OCI-LY7 (cell line): ENCODE data around the gene NVL. TPM values are rescaled to one million over a fixed set of nuclear protein-coding genes. Genes with fewer than 3 reads are reported as not detected.

Experiments used
- BruUV-seq: library from RNA; stranded (reverse); fragments of 400-500 nt; replicated peaks from 2 replicates; lab custom pipeline; 2021; lab: Mats Ljungman, UMichigan
- CTCF ChIA-PET: fragments of 300-600 bp; sonication (Branson Sonifier 250); formaldehyde crosslinking; loops from one replicate; lab custom pipeline; 2022; ENCODE audit warnings: antibody characterized with exemption; ENCODE audit not compliant: unreplicated experiment; lab: Charles Lee
- POLR2A ChIA-PET: fragments of 300-600 bp; sonication (Branson Sonifier 250); formaldehyde crosslinking; loops from one replicate; lab custom pipeline; 2022; ENCODE audit warnings: antibody characterized with exemption; lab: Charles Lee
- DNase-seq: peaks from one replicate; pipeline ENCODE4 v3.0.0-alpha.2; 2015; ENCODE audit warnings: low spot score
- H2AFZ ChIP-seq: fragments of 200-600 bp; sonication (generic), shearing (Covaris generic); 2 replicates; pipeline ENCODE4 v1.6.1; 2014; ENCODE audit warnings: mild to moderate bottlenecking, antibody characterized with exemption, low read length, moderate library complexity
- H3K27ac ChIP-seq: fragments of 200-600 bp; sonication (generic); 2 replicates; pipeline ENCODE4 v1.5.1; 2014; ENCODE audit warnings: mixed run types, low read depth, mild to moderate bottlenecking, moderate library complexity, low read length, inconsistent platforms; ENCODE audit not compliant: poor library complexity, severe bottlenecking
- H3K36me3 ChIP-seq: fragments of 200-600 bp; sonication (generic); 2 replicates; pipeline ENCODE4 v1.6.1; 2014; ENCODE audit warnings: mild to moderate bottlenecking, antibody characterized with exemption, low read length, moderate library complexity, mixed read lengths; ENCODE audit not compliant: insufficient read depth
- H3K4me1 ChIP-seq: fragments of 200-600 bp; sonication (generic); 2 replicates; pipeline ENCODE4 v1.5.1; 2014; ENCODE audit warnings: mild to moderate bottlenecking, low read length; ENCODE audit not compliant: insufficient read depth, poor library complexity, severe bottlenecking
- H3K4me2 ChIP-seq: fragments of 200-600 bp; sonication (generic); 2 replicates; pipeline ENCODE4 v1.6.1; 2014; ENCODE audit warnings: mild to moderate bottlenecking, low read length
- H3K4me3 ChIP-seq: fragments of 200-600 bp; sonication (generic); 2 replicates; pipeline ENCODE4 v1.5.1; 2014; ENCODE audit warnings: mild to moderate bottlenecking, low read depth, low read length; ENCODE audit not compliant: poor library complexity, severe bottlenecking
- H3K79me2 ChIP-seq: fragments of 200-600 bp; sonication (generic); 2 replicates; pipeline ENCODE4 v1.6.1; 2016; ENCODE audit warnings: low read depth, mild to moderate bottlenecking, low read length, moderate library complexity, mixed read lengths; ENCODE audit not compliant: insufficient read depth
- H3K9me2 ChIP-seq: fragments of 200-600 bp; sonication (generic); 2 replicates; pipeline ENCODE4 v1.6.1; 2016; ENCODE audit warnings: mild to moderate bottlenecking, low read length, mixed read lengths; ENCODE audit not compliant: insufficient read depth
- H3K9me3 ChIP-seq: fragments of 200-600 bp; sonication (generic); 2 replicates; pipeline ENCODE4 v1.6.1; 2014; ENCODE audit warnings: mild to moderate bottlenecking, mixed run types, low read length, mixed read lengths
- H4K20me1 ChIP-seq: fragments of 200-600 bp; sonication (generic); 2 replicates; pipeline ENCODE4 v1.6.1; 2014; ENCODE audit warnings: mild to moderate bottlenecking, antibody characterized with exemption, low read length, moderate library complexity, mixed read lengths; ENCODE audit not compliant: insufficient read depth
- CTCF ChIP-seq: fragments of 200-600 bp; sonication (generic); conservative IDR thresholded peaks from 2 replicates; pipeline ENCODE4 v1.5.1; 2014; ENCODE audit warnings: mild to moderate bottlenecking, antibody characterized with exemption, low read length, moderate library complexity, mixed read lengths
- EZH2phosphoT487 ChIP-seq: fragments of 200-600 bp; sonication (generic); IDR thresholded peaks from 2 replicates; pipeline ENCODE4 v1.6.1; 2018; ENCODE audit warnings: low read depth, borderline replicate concordance, mild to moderate bottlenecking, mixed run types, antibody characterized with exemption, low read length, moderate library complexity, mixed read lengths
- intact Hi-C: fragments of 100-400 bp; cut with micrococcal nuclease; formaldehyde crosslinking; loops from one replicate; pipeline ENCODE4 v1.10.0; 2022; ENCODE audit not compliant: unreplicated experiment
- total RNA-seq, 2 experiments: library from RNA; depleted of rRNA in 1 of 2; stranded (reverse); fragments of >200 nt in 1 of 2; shearing (Covaris generic) in 1 of 2; gene quantifications; 2 replicates each; pipeline ENCODE4 v1.2.3, GENCODE V29; 2014 to 2022

The NVL gene
- total RNA-seq, 2 experiments from 2014 or later = 31.6 to 43.0 TPM

- 0 out of 2 replicates have a peak, but pooled peaks cover 5% of the 10 kb centered on the region for H4K20me1 ChIP-seq
- H3K79me2 ChIP-seq = peaks cover 38% of the 10 kb centered on the region
- H3K9me2 ChIP-seq = no peaks in the 10 kb centered on the region
- no TSS peak for BruUV-seq
- ChIA-PET CTCF (no interaction called here), POLR2A (interaction anchor here (0.7 kb wide), 2 partner anchors 54 to 59 kb away, joined by 3 read pairs; no protein-coding TSS in a partner anchor)
- H3K9me3 ChIP-seq = no peaks in the 10 kb centered on the region
- DNase-seq = no peak
- H2AFZ ChIP-seq = no peak overlapping the region
- H3K36me3 ChIP-seq = peaks cover 9% of the 10 kb centered on the region; the same call in 1 of the 2 replicates
- intact Hi-C loops = loop anchor here (2.0 to 5.0 kb wide), 2 partner anchors 281 to 520 kb away; no protein-coding TSS in a partner anchor
- H3K4me3 ChIP-seq = no peak overlapping the region
- peaks cover 35% of the 10 kb centered on the region for H3K4me1 ChIP-seq
- TF ChIP-seq EZH2phosphoT487 (no peak), CTCF (no peak)
- no peak overlapping the region for H3K27ac ChIP-seq
- no peak overlapping the region for H3K4me2 ChIP-seq
These were observed 1.9 kb upstream of the NVL start for GRCh38 chr1:224331824-224332223.

- H3K79me2 ChIP-seq = peaks cover 42% of the 10 kb centered on the region
- peaks cover 35% of the 10 kb centered on the region for H3K4me1 ChIP-seq
- POLR2A ChIA-PET = interaction anchor here (0.7 kb wide), 2 partner anchors 55 to 58 kb away, joined by 3 read pairs; no protein-coding TSS in a partner anchor
- peak overlapping the region; percentile 84 for H3K4me2 ChIP-seq
- BruUV-seq = no TSS peak
- intact Hi-C loops = loop anchor here (5.0 kb wide), 1 partner anchor 519 kb away; no protein-coding TSS in a partner anchor
- no peak overlapping the region for H3K27ac ChIP-seq
- DNase-seq = no peak
- H3K9me2 ChIP-seq = no peaks in the 10 kb centered on the region
- peak overlapping the region; percentile 94 for H2AFZ ChIP-seq
- peak overlapping the region; percentile 95 for H3K4me3 ChIP-seq
- CTCF ChIA-PET = no interaction called here
- H4K20me1 ChIP-seq = 0 out of 2 replicates have a peak, but pooled peaks cover 5% of the 10 kb centered on the region
- no peak for TF ChIP-seq CTCF
- no peak for TF ChIP-seq EZH2phosphoT487
- H3K36me3 ChIP-seq = peaks cover 13% of the 10 kb centered on the region; the same call in 1 of the 2 replicates
- no peaks in the 10 kb centered on the region for H3K9me3 ChIP-seq
These were observed 1.4 kb upstream of the NVL start for GRCh38 chr1:224331326-224331725.

GRCh38 chr1:224329484-224329841 is 509 bp downstream of the NVL start:
- Histone ChIP-seq H3K4me3 (peak overlapping the region; percentile 95), H3K4me1 (peaks cover 35% of the 10 kb centered on the region), H3K79me2 (peaks cover 52% of the 10 kb centered on the region), H4K20me1 (0 out of 2 replicates have a peak, but pooled peaks cover 5% of the 10 kb centered on the region), H3K4me2 (peak overlapping the region; percentile 84), H3K27ac (peak overlapping the region; percentile 82), H2AFZ (peak overlapping the region; percentile 94), H3K36me3 (peaks cover 26% of the 10 kb centered on the region), H3K9me3 (no peaks in the 10 kb centered on the region), H3K9me2 (no peaks in the 10 kb centered on the region)
- intact Hi-C loops = no loop called here
- ChIA-PET CTCF (no interaction called here), POLR2A (interaction anchor here (0.6 to 1.2 kb wide), 3 partner anchors 20 to 143 kb away, joined by 3 to 6 read pairs (median 3); no protein-coding TSS in a partner anchor)
- TF ChIP-seq EZH2phosphoT487 (no peak), CTCF (no peak)
- no peak for DNase-seq
- TSS peak; percentile 78 for BruUV-seq
